Activated T-cell treated with anti-CD3 and anti-CD28 coated beads, Interleukin-2, amount 50 U/mL, for 1 hour (primary cell): ENCODE data around the gene HBG2.

ENCODE experiments used
- DNase-seq: peaks from one replicate; pipeline ENCODE4 v3.0.0-alpha.2; 2020

HBG2 gene

DNA sequence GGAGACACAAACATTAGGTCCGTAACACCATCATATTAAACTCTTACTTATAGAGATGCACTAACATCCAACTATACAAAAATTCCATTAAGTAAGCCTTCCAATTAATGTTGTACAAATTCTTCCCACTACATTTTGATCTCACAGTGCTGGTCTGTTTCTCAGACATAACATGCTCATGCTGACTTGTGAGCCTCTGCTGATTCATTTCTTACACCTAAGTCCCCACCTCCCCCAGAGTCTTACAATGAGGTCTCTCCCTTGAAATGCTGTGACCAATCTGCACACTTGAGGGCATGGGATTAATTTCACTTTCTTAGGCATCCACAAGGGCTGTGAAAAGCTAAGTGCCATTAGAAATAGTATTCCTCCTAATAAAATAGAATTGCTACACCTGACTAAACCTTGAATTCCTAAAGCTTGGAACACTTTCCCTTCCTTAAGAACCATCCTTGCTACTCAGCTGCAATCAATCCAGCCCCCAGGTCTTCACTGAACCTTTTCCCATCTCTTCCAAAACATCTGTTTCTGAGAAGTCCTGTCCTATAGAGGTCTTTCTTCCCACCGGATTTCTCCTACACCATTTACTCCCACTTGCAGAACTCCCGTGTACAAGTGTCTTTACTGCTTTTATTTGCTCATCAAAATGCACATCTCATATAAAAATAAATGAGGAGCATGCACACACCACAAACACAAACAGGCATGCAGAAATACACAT is 6.9 kb downstream of the HBG2 start:
- DNase-seq = no peak

DNA sequence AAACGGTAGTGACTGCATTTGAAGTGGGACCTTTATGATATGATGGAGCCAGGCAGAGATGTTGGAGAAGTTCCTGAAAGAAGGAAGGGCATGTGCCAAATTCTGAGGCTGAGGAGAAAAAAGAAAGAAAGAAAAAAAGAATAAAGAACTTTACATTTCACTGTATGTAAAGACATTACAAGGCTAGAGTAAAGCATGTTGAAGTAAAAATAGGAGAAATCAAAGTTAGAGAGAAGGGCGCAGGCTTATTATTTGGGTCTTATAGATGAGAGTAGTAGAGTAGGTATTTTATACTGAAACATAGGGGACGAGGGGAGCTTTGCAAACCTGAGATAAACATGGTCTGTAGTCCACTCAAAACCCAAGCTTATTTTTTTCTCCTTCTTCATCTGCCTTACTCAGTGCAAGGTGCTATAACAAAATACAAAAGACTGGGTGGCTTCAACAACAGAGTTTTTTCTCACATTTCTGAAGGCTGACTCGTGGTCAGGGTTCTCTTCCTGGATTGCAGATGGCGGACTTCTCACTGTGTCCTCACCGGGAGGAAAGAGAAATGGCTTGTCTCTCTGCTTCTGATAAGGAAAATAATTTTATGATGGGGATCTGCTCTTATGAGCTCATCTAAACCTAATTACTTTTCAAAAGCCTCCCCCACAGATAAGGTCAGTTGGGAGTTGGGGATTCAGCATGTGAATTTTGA is 7.7 kb downstream of the HBG2 start:
- DNase-seq = no peak

DNA sequence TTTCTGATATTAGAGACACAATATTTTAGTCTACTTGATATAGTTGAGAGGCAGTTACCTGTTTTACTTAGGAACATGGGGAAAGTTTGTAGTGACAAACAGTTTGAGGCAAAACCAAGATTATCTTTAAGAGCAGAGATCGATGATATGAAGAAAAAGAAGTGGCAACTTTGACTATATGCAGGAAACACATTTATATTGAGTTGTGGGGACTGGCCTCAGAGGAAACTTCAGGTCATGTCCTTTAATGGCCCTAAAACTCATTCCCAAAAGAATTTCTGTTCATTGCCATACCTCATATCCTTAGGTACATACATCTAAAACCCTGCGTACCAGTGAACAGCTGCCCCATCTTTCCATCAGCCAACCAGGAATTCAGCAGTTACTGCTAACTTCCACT is 9.4 kb downstream of the HBG2 start:
- no peak for DNase-seq

DNA sequence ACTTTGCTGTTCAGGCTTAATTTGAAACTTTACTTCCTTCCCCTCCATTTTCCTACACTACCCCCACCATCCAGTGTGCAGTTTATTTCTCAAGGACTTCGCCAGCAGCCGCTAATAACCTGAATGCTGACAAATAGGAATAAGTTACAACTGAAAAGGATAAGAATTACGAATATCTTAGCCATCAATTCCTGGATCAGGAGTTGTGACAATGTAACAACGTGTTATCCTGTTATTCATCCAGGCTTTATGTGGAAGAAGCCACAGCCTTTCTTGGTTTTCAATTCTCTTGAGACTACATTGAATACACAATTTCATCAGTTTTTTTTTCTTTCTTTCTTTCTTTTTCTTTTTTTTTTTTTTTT is 10.8 kb downstream of the HBG2 start:
- no peak for DNase-seq

DNA sequence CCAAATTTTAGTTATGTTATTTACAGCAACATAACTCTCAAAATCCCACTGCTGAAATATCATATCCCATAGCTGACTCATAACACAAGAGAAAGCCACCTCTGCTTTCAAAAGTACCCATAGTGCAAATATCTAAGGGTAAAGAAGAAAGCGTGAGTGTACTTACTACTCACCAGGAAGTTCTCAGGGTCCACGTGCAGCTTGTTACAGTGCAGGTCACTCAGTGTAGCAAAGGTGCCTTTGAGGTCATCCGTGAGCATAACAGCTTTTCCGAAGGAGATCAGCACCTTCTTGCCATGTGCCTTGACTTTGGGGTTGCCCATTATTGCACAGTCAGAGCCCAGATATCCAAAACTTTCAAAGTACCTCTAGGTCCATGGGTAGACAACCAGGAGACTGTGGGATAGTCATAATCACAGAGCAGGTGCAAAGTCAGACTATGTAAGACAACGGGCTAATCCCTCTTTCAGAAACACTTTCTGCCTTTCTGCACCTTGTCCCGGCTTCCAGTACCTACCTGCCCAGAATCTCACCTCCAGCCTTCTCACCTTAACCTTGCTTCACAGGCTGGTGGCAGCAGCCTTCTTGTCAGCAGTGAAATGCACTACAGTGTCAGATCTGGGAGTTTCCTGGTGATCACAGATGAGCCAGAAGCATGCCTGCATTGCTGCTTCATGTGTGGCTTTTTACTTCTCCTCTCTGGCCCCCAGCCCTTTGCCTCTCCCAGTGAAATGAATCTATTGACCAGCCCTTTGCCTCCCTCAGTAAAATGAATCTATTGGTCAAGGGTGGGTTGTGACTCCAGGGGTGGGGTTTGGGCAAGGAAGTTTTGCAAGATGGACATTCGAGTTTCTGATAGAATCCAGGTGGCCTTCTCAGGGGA is 11.4 kb downstream of the HBG2 start:
- no peak for DNase-seq

DNA sequence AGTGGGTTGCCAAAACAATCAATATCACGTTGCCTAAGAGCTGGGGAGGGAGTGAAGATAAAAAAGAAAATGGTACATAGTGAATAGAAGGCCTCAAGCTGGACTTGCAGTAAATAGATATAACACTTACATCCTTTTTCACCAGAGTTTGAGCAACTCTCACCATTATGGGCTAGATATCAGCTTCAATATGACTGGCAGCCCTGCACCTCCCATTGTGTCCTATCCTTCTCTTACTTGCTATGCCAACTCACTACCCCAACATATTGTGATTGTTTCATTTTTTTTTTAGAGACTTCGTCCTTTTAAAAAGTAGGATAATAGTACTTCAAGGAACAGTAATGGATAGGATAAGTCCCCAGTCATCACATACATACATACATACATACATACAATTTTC is 12.4 kb downstream of the HBG2 start:
- no peak for DNase-seq

DNA sequence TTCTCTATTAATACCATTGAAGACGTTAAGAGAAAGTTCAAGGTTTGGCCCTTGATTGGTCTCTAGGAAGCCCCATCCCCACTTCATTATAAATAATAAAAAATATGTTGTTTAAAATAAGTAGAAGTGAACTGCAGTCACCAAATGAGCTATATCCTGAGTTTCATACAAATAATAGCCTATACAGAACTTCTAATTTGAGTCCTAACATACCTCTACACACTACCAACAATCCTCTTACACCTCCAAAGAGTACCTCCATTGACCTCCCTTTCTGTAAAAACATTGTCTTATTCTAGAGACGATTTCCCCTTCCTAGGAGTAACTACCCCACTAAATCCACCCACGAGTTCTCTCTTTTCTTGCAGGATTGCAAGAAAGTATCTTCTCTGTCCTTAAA is 13.1 kb downstream of the HBG2 start:
- no peak for DNase-seq

DNA sequence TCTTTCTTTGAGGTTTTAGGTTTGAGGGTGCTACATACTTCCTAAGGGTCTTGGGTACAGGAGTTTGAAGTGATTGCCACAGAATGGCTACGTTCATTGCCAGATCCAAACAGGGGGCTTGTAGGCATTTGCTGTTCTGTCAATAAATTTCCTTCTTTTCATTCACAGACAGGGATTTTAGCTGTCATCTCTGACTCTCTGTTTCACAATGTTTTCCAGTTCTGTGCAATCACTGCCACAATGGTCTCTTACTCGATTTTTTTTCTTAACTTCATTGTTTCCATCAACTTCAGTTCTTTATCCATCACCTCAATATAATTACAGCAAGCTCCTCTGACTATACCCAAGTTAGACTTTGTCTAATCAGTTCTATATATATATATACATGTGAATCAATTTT is 14.1 kb downstream of the HBG2 start:
- DNase-seq = no peak

DNA sequence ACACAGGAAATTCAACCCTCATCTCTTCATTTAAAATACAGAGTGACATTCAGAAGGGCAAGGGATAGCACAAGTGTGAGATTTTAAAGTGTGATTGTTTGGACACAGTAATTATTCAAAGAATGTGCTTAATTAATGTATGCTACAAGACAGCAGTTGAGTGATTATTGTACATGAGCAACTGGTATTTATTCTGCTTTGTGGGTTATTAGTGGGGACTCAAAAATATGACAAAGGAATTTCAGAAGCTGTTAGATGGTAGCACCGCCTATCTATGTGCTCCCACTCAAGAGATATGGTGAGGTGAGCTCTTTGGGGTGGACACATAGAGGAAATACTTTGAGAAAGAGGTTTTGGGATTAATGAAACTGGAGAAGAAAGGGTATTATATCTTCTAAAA is 14.5 kb downstream of the HBG2 start:
- DNase-seq = no peak

DNA sequence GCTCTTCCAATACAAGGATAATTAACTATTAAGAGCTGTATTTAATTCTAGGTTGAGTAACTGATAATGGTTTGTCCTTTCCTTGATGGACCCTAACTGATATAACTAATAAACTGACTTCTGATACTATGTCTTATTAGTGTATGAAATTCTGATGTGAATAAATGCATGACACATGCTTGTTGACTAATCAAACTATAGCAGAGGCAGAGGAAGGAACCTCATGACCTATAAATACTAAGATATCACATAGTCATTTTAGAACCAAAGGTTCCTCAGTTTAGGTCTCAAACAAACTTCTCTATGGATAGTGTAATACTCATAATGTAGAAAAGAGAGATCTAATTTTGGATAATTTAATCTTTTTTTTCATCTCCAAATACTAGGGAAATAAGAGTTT is 15.5 kb downstream of the HBG2 start:
- no peak for DNase-seq

DNA sequence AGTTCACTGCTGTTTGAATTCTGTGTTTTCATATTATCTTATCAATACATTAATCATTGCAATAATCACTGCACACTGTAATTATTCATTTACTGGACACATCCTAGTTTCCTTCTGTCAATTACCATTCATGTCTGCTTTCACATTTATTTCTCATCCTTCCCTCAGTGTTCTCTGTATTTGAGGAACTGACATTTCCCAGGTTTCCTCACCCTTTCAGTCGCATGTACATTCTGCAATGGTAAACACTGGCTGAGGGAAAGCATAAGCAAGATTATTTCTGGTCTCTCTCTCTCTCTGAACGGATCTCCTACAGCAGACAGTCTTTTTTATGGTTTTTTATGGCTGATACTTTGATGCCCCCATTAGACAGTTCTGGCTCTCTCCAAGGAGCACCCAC is 16.1 kb downstream of the HBG2 start:
- DNase-seq = no peak

DNA sequence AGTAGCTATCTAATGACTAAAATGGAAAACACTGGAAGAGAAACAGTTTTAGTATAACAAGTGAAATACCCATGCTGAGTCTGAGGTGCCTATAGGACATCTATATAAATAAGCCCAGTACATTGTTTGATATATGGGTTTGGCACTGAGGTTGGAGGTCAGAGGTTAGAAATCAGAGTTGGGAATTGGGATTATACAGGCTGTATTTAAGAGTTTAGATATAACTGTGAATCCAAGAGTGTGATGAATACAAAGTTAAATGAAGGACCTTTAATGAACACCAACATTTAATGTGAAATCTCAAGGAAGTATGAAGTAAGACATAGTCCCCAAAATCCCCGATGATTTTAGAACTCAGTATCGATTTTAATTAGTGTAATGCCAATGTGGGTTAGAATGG is 17.2 kb downstream of the HBG2 start:
- DNase-seq = no peak

DNA sequence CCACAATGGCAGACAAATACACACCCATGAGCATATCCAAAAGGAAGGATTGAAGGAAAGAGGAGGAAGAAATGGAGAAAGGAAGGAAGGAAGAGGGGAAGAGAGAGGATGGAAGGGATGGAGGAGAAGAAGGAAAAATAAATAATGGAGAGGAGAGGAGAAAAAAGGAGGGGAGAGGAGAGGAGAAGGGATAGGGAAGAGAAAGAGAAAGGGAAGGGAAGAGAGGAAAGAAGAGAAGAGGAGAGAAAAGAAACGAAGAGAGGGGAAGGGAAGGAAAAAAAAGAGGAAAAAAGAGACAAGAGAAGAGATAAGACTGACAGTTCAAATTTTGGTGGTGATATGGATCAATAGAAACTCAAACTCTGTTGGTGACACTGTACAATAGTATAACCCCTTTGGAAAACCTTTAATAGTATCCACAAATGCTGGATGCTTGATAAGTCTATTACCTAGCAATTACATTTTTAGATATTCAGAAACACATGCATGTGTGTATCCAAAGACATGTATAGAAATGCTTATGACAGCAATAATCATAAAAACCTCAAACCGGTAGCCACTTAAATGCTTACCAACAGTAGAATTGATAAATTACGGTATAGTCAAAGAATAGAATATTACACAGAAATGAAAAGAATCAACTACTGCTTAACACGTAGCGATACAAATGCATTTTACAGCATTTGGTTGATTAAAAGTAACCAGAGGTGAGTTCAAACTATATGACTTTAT is 19.1 kb downstream of the HBG2 start:
- DNase-seq = no peak

DNA sequence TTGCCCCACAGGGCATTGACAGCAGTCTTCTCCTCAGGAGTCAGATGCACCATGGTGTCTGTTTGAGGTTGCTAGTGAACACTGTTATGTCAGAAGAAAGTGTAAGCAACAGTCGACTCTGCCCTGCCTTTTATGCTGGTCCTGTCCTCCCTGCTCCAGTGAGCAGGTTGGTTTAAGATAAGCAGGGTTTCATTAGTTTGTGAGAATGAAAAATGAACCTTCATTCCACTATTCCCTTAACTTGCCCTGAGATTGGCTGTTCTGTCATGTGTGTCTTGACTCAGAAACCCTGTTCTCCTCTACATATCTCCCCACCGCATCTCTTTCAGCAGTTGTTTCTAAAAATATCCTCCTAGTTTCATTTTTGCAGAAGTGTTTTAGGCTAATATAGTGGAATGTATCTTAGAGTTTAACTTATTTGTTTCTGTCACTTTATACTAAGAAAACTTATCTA is 20.2 kb downstream of the HBG2 start, which contains the start of gene HBD:
Gene HBD, minus strand, starts transcription at position 103 of the 454 bp plus-strand sequence. Its CDS starts 50 bp downstream, at position 53.
- no peak for DNase-seq

DNA sequence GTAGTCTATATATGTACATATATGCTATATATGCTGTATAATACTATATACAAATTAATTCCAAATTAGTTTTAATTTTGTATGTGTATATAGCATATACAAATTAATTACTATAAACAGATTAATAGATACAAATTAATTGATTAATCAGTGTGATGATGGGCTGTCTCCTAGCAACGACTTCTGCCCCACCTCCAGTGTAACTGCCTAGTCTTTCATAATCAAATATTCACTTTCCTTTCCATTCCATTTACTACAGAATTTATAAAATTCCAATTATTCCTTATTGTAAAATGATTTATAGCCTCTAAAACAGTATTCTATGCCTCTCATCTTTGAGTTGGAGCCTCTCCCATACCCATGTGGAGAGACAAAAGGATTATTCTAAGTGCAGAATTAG is 21.3 kb downstream of the HBG2 start:
- no peak for DNase-seq

DNA sequence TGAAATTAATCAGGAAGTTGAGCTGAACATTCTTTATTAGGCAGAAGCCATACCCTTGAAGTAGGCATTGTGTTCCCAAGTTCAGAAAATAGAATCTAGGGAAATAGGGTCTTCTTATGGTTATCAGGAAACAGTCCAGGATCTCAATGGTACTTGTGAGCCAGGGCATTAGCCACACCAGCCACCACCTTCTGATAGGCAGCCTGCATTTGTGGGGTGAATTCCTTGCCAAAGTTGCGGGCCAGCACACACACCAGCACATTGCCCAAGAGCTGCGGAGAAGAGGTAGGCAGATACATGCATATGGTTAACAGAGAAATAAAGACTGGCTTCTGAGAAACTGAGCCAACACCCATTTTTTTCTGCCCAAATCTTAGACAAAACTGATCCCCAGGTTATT is 21.8 kb downstream of the HBG2 start:
- DNase-seq = no peak

DNA sequence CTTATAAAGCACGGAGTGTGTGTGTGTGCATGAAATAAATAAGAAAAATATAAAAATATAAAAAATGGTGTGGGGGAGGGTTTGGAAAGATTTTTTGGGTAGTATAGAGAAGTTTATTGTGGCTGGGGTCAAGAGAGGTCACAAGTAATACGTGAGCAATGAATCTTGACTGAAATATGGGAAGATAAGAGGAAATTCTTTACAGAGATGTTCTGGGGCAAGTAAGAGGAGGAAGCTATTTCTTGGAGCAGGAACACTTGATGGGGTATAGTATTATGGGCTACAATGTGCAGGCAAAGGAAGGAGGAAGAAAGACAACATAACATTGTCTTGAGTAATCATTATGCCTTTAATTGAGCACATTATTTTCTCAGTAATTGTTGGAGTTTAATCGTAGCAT is 22.4 kb downstream of the HBG2 start:
- DNase-seq = no peak

DNA sequence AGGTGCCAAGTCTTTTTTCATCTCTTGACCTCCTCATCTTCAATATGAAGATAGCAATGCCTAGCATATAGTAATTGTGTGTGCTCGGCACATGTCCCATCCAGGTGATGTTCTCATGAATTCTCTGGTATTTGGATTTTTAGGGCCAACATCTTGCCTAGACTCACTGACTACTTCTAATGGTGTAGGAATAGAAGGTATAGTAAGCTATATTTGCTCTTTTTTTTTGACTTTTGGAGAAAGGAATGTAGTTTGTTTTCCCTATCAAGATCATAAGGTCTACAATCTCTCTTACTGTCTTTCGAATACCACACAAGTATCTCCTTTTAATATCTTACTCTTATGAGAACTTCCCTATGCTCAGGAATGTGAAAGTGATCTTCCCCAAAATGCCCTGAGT is 23.5 kb downstream of the HBG2 start:
- DNase-seq = no peak

DNA sequence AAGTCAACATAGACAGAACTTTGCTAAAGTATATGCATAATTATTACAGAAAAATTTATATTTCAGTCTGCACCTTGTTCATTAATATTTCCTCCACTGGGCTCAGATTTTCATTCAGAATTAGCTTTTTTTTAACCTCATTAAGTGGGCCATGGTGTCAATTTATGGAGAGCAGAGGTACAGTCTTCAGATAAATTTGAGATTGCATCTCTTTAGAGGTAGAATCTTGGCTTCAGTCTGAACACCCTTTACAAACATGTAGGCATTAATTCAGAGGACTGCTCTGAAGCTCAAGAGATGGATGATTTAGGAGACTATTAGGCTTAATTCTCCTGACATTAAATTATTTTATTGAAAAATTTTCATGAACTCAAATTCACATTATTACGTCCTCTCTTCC is 24.3 kb downstream of the HBG2 start:
- DNase-seq = no peak

DNA sequence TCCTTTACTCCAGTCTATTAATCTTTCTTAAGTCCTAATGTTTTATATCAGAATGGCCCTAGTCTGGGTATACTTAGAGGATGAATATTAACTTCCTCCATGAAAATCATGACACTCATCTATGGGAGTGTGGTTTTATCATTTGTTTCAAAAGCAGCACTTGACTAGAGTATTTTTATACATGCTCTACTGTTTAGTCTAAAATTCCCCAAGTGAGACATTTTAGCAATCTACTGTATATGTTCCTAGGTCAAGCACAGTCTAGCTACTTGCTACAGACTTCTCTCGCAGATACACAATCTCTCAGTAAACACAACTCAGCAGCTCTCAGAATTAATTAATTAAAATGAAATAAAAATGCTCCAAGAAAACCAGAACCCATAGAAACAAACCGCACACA is 24.8 kb downstream of the HBG2 start:
- no peak for DNase-seq

DNA sequence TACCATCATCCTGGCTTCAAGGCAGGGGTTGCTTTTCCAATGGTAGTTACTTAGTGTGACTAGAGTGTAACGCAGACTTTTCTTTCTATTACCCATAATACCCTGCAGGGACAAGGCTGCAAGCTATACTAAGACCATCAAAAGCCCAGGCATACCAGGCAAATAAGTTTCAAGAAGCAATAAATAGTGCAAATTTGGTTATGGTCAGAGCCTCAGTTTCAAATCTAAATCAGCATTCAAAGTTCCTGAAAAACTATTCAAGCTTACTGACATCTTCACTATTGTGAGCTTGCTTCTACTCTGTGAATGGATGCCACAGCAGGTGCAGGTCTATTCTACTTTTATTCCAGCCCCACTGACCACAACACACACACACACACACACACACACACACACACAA is 25.2 kb downstream of the HBG2 start:
- no peak for DNase-seq

DNA sequence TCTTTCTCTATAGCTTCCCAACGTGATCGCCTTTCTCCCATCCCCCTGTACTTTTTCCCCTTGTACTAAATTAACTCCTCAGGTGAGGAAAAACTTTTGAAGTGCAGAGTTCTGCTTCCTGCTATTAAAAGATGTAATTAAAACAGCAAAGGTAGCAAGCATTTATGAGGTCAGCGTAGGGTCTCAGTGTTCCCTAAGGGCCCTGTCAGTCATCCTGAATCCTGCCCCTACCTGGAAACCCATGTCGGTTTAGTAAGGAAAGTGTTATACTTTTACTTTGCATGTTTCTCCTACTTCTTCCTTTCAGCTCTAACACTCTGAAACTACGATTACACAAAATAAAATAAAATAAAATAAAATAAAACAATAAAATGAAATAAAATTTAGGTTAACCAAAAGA is 26.5 kb downstream of the HBG2 start:
- DNase-seq = no peak

DNA sequence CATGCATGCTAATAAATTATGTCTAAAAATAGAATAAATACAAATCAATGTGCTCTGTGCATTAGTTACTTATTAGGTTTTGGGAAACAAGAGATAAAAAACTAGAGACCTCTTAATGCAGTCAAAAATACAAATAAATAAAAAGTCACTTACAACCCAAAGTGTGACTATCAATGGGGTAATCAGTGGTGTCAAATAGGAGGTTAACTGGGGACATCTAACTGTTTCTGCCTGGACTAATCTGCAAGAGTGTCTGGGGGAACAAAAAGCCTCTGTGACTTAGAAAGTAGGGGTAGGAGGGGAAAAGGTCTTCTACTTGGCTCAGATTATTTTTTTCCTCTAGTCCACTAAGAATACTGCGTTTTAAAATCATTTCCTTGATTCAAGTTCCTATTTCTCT is 26.9 kb downstream of the HBG2 start:
- no peak for DNase-seq
